Ishikawa (cell line): Measurements from ENCODE around the gene FNBP1.

ENCODE experiments used
- CEBPB ChIP-seq: IDR thresholded peaks from 2 replicates; pipeline ENCODE4 v1.6.1; 2012
- EP300 ChIP-seq: IDR thresholded peaks from 2 replicates; pipeline ENCODE4 v1.6.1; 2012; ENCODE audit warnings: borderline replicate concordance
- MAX ChIP-seq: IDR thresholded peaks from 2 replicates; pipeline ENCODE4 v1.6.1; 2012
- NFIC ChIP-seq: IDR thresholded peaks from 2 replicates; pipeline ENCODE4 v1.6.1; 2012
- RAD21 ChIP-seq: IDR thresholded peaks from 2 replicates; pipeline ENCODE4 v1.6.1; 2012; ENCODE audit warnings: low read depth
- REST ChIP-seq: IDR thresholded peaks from 2 replicates; pipeline ENCODE4 v1.6.1; 2012; ENCODE audit warnings: low read depth, mild to moderate bottlenecking
- TAF1 ChIP-seq: IDR thresholded peaks from 2 replicates; pipeline ENCODE4 v1.6.1; 2012; ENCODE audit warnings: low read depth, mild to moderate bottlenecking
- USF1 ChIP-seq: IDR thresholded peaks from 2 replicates; pipeline ENCODE4 v1.6.1; 2012
- YY1 ChIP-seq: IDR thresholded peaks from 2 replicates; pipeline ENCODE4 v1.6.1; 2012; ENCODE audit warnings: low read depth
- ZBTB7A ChIP-seq: IDR thresholded peaks from 2 replicates; pipeline ENCODE4 v1.6.1; 2012; ENCODE audit warnings: low read depth

- no peak for TF ChIP-seq CEBPB
- no peak for TF ChIP-seq EP300
- no peak for TF ChIP-seq MAX
- no peak for TF ChIP-seq ZBTB7A
- no peak for TF ChIP-seq NFIC
- TF ChIP-seq TAF1, result no peak
- TF ChIP-seq YY1, result no peak
- no peak for TF ChIP-seq REST
- TF ChIP-seq USF1, result no peak
- TF ChIP-seq RAD21, result no peak
Measured at GRCh38 chr9:129875687-129876395, 167.1 kb downstream of the FNBP1 start.
